GM12878 (cell line): Measurements from ENCODE around the gene SPAAR. TPM values are rescaled to one million over a fixed set of nuclear protein-coding genes. Genes with fewer than 3 reads are reported as not detected.

Experiments
- ATAC-seq: fragments of 200-7000 bp; cut with Tn5 transposase; 3 replicates; pipeline ENCODE4 v1.9.1; 2020; ENCODE audit warnings: mild to moderate bottlenecking, moderate library complexity
- BruUV-seq: library from RNA; stranded (reverse); fragments of 400-500 nt; replicated peaks from 2 replicates; lab custom pipeline; 2021; lab: Mats Ljungman, UMichigan
- CTCF ChIA-PET: fragments of 300-600 bp; sonication (Branson Sonifier 250); formaldehyde crosslinking; extraction: SDS; loops from one replicate; lab custom pipeline; 2021; ENCODE audit warnings: inconsistent platforms; lab: Yijun Ruan, JAX
- POLR2A ChIA-PET: fragments of 350-600 bp; formaldehyde crosslinking; extraction: SDS; loops from one replicate; lab custom pipeline; 2021; ENCODE audit warnings: inconsistent platforms; lab: Charles Lee
- RAD21 ChIA-PET: fragments of 300-600 bp; sonication (Branson Sonifier 250); formaldehyde crosslinking; loops from one replicate; lab custom pipeline; 2023; ENCODE audit warnings: antibody characterized with exemption; ENCODE audit not compliant: unreplicated experiment; lab: Charles Lee
- SMC1A ChIA-PET: fragments of 300-600 bp; sonication (Branson Sonifier 250); formaldehyde crosslinking; loops from one replicate; lab custom pipeline; 2023; ENCODE audit not compliant: unreplicated experiment, uncharacterized antibody; lab: Charles Lee
- DNase-seq: peaks from one replicate; pipeline ENCODE4 v3.0.0-alpha.2; 2011; ENCODE audit warnings: low read depth, low spot score
- FAIRE-seq: peaks from 3 replicates; lab custom pipeline; 2011; peaks lifted over from hg19 to GRCh38; lab: Jason Lieb, UNC
- H2AFZ ChIP-seq: 2 replicates; pipeline ENCODE4 v1.6.0; 2011; ENCODE audit warnings: low read depth, low read length, control low read depth; ENCODE audit not compliant: control insufficient read depth
- H3K27ac ChIP-seq: 2 replicates; pipeline ENCODE4 v1.5.1; 2011; ENCODE audit warnings: control low read depth; ENCODE audit not compliant: control insufficient read depth, insufficient read depth
- H3K27me3 ChIP-seq, 2 experiments: replicated peaks in 1 of 2; 2 replicates each; pipeline versions ENCODE4 v1.6.0 to v1.6.1; 2011; ENCODE audit warnings: low read length in 1 of 2; ENCODE audit not compliant: control insufficient read depth in 2 of 2, insufficient read depth in 2 of 2
- H3K36me3 ChIP-seq, 2 experiments: 2 replicates each; pipeline ENCODE4 v1.5.1; 2011; ENCODE audit warnings: low read length in 1 of 2; ENCODE audit not compliant: control insufficient read depth in 2 of 2, insufficient read depth in 2 of 2
- H3K4me1 ChIP-seq: 2 replicates; pipeline ENCODE4 v1.6.1; 2011; ENCODE audit warnings: mild to moderate bottlenecking, low read length, moderate library complexity, mixed read lengths; ENCODE audit not compliant: control insufficient read depth, insufficient read depth
- H3K4me2 ChIP-seq: 2 replicates; pipeline ENCODE4 v1.6.0; 2011; ENCODE audit warnings: control low read depth; ENCODE audit not compliant: control insufficient read depth, insufficient read depth
- H3K4me3 ChIP-seq: fragments of 200-600 bp; sonication (generic); 2 replicates; pipeline ENCODE4 v1.5.1; 2016
- H3K79me2 ChIP-seq: 2 replicates; pipeline ENCODE4 v1.6.0; 2011; ENCODE audit warnings: low read length; ENCODE audit not compliant: control insufficient read depth, insufficient read depth
- H3K9ac ChIP-seq: 2 replicates; pipeline ENCODE4 v1.8.0; 2011; ENCODE audit warnings: low read length, control low read depth, mixed read lengths; ENCODE audit not compliant: control insufficient read depth, insufficient read depth
- H3K9me3 ChIP-seq: replicated peaks from 3 replicates; pipeline ENCODE4 v1.5.1; 2011; ENCODE audit warnings: mild to moderate bottlenecking, low read length; ENCODE audit not compliant: control insufficient read depth, insufficient read depth
- H4K20me1 ChIP-seq: 2 replicates; pipeline ENCODE4 v1.6.0; 2011; ENCODE audit not compliant: control insufficient read depth, insufficient read depth
- BCL11A ChIP-seq: IDR thresholded peaks from 2 replicates; pipeline ENCODE4 v1.6.1; 2011; ENCODE audit warnings: low read depth, low read length
- BHLHE40 ChIP-seq, 2 experiments: fragments of 450-650 bp in 1 of 2; IDR thresholded peaks; 2 replicates each; pipeline ENCODE4 v1.6.1; 2011 to 2017; ENCODE audit warnings: low read depth in 2 of 2, borderline replicate concordance in 1 of 2, improper control_type of control experiment in 1 of 2, low read length in 1 of 2, mild to moderate bottlenecking in 1 of 2
- EGR1 ChIP-seq, 2 experiments: IDR thresholded peaks; 1 replicate in 1 of 2; 2 replicates in 1 of 2; pipeline ENCODE4 v1.6.1; 2011 to 2012; ENCODE audit warnings: low read depth in 2 of 2, low read length in 2 of 2, borderline replicate concordance in 1 of 2, mild to moderate bottlenecking in 1 of 2, moderate library complexity in 1 of 2
- ESRRA ChIP-seq: IDR thresholded peaks from 2 replicates; pipeline ENCODE4 v1.6.1; 2012; ENCODE audit warnings: mild to moderate bottlenecking, low read length, improper control_type of control experiment
- KLF5 ChIP-seq: fragments of 450-650 bp; IDR thresholded peaks from 2 replicates; pipeline ENCODE4 v1.6.1; 2014; ENCODE audit warnings: mild to moderate bottlenecking; ENCODE audit not compliant: partially characterized antibody
- MAX ChIP-seq: IDR thresholded peaks from 2 replicates; pipeline ENCODE4 v1.6.1; 2012; ENCODE audit warnings: low read depth, low read length, improper control_type of control experiment
- NFXL1 ChIP-seq: fragments of 450-650 bp; IDR thresholded peaks from 2 replicates; pipeline ENCODE4 v1.6.1; 2017; ENCODE audit warnings: antibody characterized with exemption, mild to moderate bottlenecking, borderline replicate concordance
- POLR2AphosphoS5 ChIP-seq: IDR thresholded peaks from 2 replicates; pipeline ENCODE4 v1.6.1; 2011; ENCODE audit warnings: mild to moderate bottlenecking, low read length, inconsistent platforms
- RCOR1 ChIP-seq: conservative IDR thresholded peaks from 2 replicates; pipeline ENCODE4 v1.6.1; 2012; ENCODE audit warnings: low read depth, low read length, improper control_type of control experiment
- SIX5 ChIP-seq: IDR thresholded peaks from 2 replicates; pipeline ENCODE4 v1.6.1; 2011; ENCODE audit warnings: mild to moderate bottlenecking, low read depth, low read length, moderate library complexity; ENCODE audit not compliant: severe bottlenecking
- ZNF384 ChIP-seq: IDR thresholded peaks from 2 replicates; pipeline ENCODE4 v1.6.1; 2012; ENCODE audit warnings: low read depth, mild to moderate bottlenecking, low read length, improper control_type of control experiment, borderline replicate concordance
- WGBS: methylation state at CpG from one replicate; pipeline ENCODE4 v1.1.6; 2016; ENCODE audit warnings: low lambda C conversion rate; ENCODE audit not compliant: insufficient replicate concordance, insufficient coverage; ENCODE audit errors: missing lambda C conversion rate; 5-methylcytosine and 5-hydroxymethylcytosine counted together
- in situ Hi-C: fragments of 300-500 bp; cut with MboI; formaldehyde crosslinking; loops from 9 replicates; pipeline ENCODE4 v1.14.3; 2018; ENCODE audit warnings: mixed read lengths
- intact Hi-C: fragments of 100-400 bp; cut with micrococcal nuclease; formaldehyde crosslinking; loops from one replicate; pipeline ENCODE4 v1.14.2; 2022; ENCODE audit not compliant: unreplicated experiment
- polyA plus RNA-seq, 11 experiments: library from polyadenylated mRNA; depleted of rRNA in 4 of 11; unstranded in 6 of 11; stranded (reverse) in 5 of 11; fragments of >200 nt; fragmentation: Nextera tagmentation in 4 of 11; fragmentation: Illumina TruSeq in 1 of 11; extraction: Ambion mirVana in 4 of 11; extraction: Trizol in 1 of 11; gene quantifications; 1 replicate in 1 of 11; 2 replicates in 10 of 11; pipeline versions ENCODE4 v1.2.1 to v1.2.3, GENCODE V29; 2011 to 2016; ENCODE audit warnings: inconsistent platforms in 2 of 11, missing spikeins in 2 of 11, low read depth in 1 of 11
- total RNA-seq, 4 experiments: library from RNA; depleted of rRNA in 3 of 4; stranded (reverse); fragments of >200 nt in 3 of 4; fragmentation: Illumina TruSeq in 1 of 4; extraction: Trizol in 1 of 4; gene quantifications; 2 replicates each; pipeline versions ENCODE4 v1.2.1 to v1.2.3, GENCODE V29; 2013 to 2021
- TF ChIP-seq, protein P1 (sequence below): fragments of 450-650 bp; IDR thresholded peaks from 2 replicates; pipeline ENCODE4 v1.6.1; 2016; ENCODE audit warnings: mild to moderate bottlenecking
- TF ChIP-seq, protein P2 (sequence below): IDR thresholded peaks from 2 replicates; pipeline ENCODE4 v1.6.1; 2012; ENCODE audit warnings: improper control_type of control experiment, low read depth, low read length; ENCODE audit not compliant: insufficient replicate concordance
- TF ChIP-seq, protein P3 (sequence below): IDR thresholded peaks from 2 replicates; pipeline ENCODE4 v1.6.1; 2011; ENCODE audit warnings: mild to moderate bottlenecking, low read depth, low read length, moderate library complexity; ENCODE audit not compliant: insufficient replicate concordance

SPAAR gene
- total and polyA plus RNA-seq, 10 of the 15 experiments (the other 5 are each of a cell fraction or from before 2014, with no cell fraction given), result not detected

- DNase-seq (no peak), ATAC-seq (peak; percentile 21; the same call in 1 of the 3 replicates), FAIRE-seq (no peak)
- Histone ChIP-seq H3K9ac (no peak overlapping the region), H3K79me2 (no peaks in the 10 kb centered on the region), H3K4me2 (no peak overlapping the region), H3K4me1 (no peaks in the 10 kb centered on the region), H3K9me3 (peaks cover 2% of the 10 kb centered on the region; the same call in 2 of the 3 replicates), H4K20me1 (no peaks in the 10 kb centered on the region), H3K4me3 (no peak overlapping the region), H3K36me3 (no peaks in the 10 kb centered on the region), H3K27ac (no peak overlapping the region), H2AFZ (no peak overlapping the region), H3K27me3 (no peaks in the 10 kb centered on the region; a peak in 1 of 4 replicates)
- ChIA-PET POLR2A (no interaction called here), CTCF (no interaction called here), SMC1A (no interaction called here), RAD21 (no interaction called here)
- WGBS, result 65% methylated on average over 16 of the region's 16 CpGs
- intact Hi-C loops (no loop called here), in situ Hi-C loops (no loop called here)
- TF ChIP-seq EGR1 (IDR thresholded peaks at IDR 0.05; ENCODE audit: borderline replicate concordance in 1 of 2, low read depth in 2 of 2, low read length in 2 of 2) (no peak), ZNF384 (no peak), MAX (no peak), RCOR1 (no peak), SIX5 (no peak), BHLHE40 (IDR thresholded peaks at IDR 0.05; ENCODE audit: borderline replicate concordance in 1 of 2, low read depth in 2 of 2, low read length in 1 of 2) (no peak), ESRRA (no peak), BCL11A (no peak), POLR2AphosphoS5 (no peak), KLF5 (no peak), NFXL1 (no peak)
- TF ChIP-seq, protein P1, sequence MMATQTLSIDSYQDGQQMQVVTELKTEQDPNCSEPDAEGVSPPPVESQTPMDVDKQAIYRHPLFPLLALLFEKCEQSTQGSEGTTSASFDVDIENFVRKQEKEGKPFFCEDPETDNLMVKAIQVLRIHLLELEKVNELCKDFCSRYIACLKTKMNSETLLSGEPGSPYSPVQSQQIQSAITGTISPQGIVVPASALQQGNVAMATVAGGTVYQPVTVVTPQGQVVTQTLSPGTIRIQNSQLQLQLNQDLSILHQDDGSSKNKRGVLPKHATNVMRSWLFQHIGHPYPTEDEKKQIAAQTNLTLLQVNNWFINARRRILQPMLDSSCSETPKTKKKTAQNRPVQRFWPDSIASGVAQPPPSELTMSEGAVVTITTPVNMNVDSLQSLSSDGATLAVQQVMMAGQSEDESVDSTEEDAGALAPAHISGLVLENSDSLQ, result no peak
- TF ChIP-seq, protein P2, sequence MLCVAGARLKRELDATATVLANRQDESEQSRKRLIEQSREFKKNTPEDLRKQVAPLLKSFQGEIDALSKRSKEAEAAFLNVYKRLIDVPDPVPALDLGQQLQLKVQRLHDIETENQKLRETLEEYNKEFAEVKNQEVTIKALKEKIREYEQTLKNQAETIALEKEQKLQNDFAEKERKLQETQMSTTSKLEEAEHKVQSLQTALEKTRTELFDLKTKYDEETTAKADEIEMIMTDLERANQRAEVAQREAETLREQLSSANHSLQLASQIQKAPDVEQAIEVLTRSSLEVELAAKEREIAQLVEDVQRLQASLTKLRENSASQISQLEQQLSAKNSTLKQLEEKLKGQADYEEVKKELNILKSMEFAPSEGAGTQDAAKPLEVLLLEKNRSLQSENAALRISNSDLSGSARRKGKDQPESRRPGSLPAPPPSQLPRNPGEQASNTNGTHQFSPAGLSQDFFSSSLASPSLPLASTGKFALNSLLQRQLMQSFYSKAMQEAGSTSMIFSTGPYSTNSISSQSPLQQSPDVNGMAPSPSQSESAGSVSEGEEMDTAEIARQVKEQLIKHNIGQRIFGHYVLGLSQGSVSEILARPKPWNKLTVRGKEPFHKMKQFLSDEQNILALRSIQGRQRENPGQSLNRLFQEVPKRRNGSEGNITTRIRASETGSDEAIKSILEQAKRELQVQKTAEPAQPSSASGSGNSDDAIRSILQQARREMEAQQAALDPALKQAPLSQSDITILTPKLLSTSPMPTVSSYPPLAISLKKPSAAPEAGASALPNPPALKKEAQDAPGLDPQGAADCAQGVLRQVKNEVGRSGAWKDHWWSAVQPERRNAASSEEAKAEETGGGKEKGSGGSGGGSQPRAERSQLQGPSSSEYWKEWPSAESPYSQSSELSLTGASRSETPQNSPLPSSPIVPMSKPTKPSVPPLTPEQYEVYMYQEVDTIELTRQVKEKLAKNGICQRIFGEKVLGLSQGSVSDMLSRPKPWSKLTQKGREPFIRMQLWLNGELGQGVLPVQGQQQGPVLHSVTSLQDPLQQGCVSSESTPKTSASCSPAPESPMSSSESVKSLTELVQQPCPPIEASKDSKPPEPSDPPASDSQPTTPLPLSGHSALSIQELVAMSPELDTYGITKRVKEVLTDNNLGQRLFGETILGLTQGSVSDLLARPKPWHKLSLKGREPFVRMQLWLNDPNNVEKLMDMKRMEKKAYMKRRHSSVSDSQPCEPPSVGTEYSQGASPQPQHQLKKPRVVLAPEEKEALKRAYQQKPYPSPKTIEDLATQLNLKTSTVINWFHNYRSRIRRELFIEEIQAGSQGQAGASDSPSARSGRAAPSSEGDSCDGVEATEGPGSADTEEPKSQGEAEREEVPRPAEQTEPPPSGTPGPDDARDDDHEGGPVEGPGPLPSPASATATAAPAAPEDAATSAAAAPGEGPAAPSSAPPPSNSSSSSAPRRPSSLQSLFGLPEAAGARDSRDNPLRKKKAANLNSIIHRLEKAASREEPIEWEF, result no peak
- TF ChIP-seq, protein P3, sequence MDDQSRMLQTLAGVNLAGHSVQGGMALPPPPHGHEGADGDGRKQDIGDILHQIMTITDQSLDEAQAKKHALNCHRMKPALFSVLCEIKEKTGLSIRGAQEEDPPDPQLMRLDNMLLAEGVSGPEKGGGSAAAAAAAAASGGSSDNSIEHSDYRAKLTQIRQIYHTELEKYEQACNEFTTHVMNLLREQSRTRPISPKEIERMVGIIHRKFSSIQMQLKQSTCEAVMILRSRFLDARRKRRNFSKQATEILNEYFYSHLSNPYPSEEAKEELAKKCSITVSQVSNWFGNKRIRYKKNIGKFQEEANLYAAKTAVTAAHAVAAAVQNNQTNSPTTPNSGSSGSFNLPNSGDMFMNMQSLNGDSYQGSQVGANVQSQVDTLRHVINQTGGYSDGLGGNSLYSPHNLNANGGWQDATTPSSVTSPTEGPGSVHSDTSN, result no peak
- BruUV-seq, result no TSS peak
Measured at GRCh38 chr9:35915681-35916294, 6.5 kb downstream of the SPAAR start.
